GM12878 (cell line): ENCODE results near the gene NKD1. TPM values are rescaled to one million over a fixed set of nuclear protein-coding genes. Genes with fewer than 3 reads are reported as not detected.

Source experiments
- ATAC-seq: fragments of 200-7000 bp; cut with Tn5 transposase; 3 replicates; pipeline ENCODE4 v1.9.1; 2020; ENCODE audit warnings: mild to moderate bottlenecking, moderate library complexity
- BruUV-seq: library from RNA; stranded (reverse); fragments of 400-500 nt; replicated peaks from 2 replicates; lab custom pipeline; 2021; lab: Mats Ljungman, UMichigan
- CTCF ChIA-PET: fragments of 300-600 bp; sonication (Branson Sonifier 250); formaldehyde crosslinking; extraction: SDS; loops from one replicate; lab custom pipeline; 2021; ENCODE audit warnings: inconsistent platforms; lab: Yijun Ruan, JAX
- POLR2A ChIA-PET: fragments of 350-600 bp; formaldehyde crosslinking; extraction: SDS; loops from one replicate; lab custom pipeline; 2021; ENCODE audit warnings: inconsistent platforms; lab: Charles Lee
- RAD21 ChIA-PET: fragments of 300-600 bp; sonication (Branson Sonifier 250); formaldehyde crosslinking; loops from one replicate; lab custom pipeline; 2023; ENCODE audit warnings: antibody characterized with exemption; ENCODE audit not compliant: unreplicated experiment; lab: Charles Lee
- SMC1A ChIA-PET: fragments of 300-600 bp; sonication (Branson Sonifier 250); formaldehyde crosslinking; loops from one replicate; lab custom pipeline; 2023; ENCODE audit not compliant: unreplicated experiment, uncharacterized antibody; lab: Charles Lee
- DNase-seq: peaks from one replicate; pipeline ENCODE4 v3.0.0-alpha.2; 2011; ENCODE audit warnings: low read depth, low spot score
- FAIRE-seq: peaks from 3 replicates; lab custom pipeline; 2011; peaks lifted over from hg19 to GRCh38; lab: Jason Lieb, UNC
- H2AFZ ChIP-seq: 2 replicates; pipeline ENCODE4 v1.6.0; 2011; ENCODE audit warnings: low read depth, low read length, control low read depth; ENCODE audit not compliant: control insufficient read depth
- H3K27ac ChIP-seq: 2 replicates; pipeline ENCODE4 v1.5.1; 2011; ENCODE audit warnings: control low read depth; ENCODE audit not compliant: control insufficient read depth, insufficient read depth
- H3K27me3 ChIP-seq, 2 experiments: replicated peaks in 1 of 2; 2 replicates each; pipeline versions ENCODE4 v1.6.0 to v1.6.1; 2011; ENCODE audit warnings: low read length in 1 of 2; ENCODE audit not compliant: control insufficient read depth in 2 of 2, insufficient read depth in 2 of 2
- H3K36me3 ChIP-seq, 2 experiments: 2 replicates each; pipeline ENCODE4 v1.5.1; 2011; ENCODE audit warnings: low read length in 1 of 2; ENCODE audit not compliant: control insufficient read depth in 2 of 2, insufficient read depth in 2 of 2
- H3K4me1 ChIP-seq: 2 replicates; pipeline ENCODE4 v1.6.1; 2011; ENCODE audit warnings: mild to moderate bottlenecking, low read length, moderate library complexity, mixed read lengths; ENCODE audit not compliant: control insufficient read depth, insufficient read depth
- H3K4me2 ChIP-seq: 2 replicates; pipeline ENCODE4 v1.6.0; 2011; ENCODE audit warnings: control low read depth; ENCODE audit not compliant: control insufficient read depth, insufficient read depth
- H3K4me3 ChIP-seq: fragments of 200-600 bp; sonication (generic); 2 replicates; pipeline ENCODE4 v1.5.1; 2016
- H3K79me2 ChIP-seq: 2 replicates; pipeline ENCODE4 v1.6.0; 2011; ENCODE audit warnings: low read length; ENCODE audit not compliant: control insufficient read depth, insufficient read depth
- H3K9ac ChIP-seq: 2 replicates; pipeline ENCODE4 v1.8.0; 2011; ENCODE audit warnings: low read length, control low read depth, mixed read lengths; ENCODE audit not compliant: control insufficient read depth, insufficient read depth
- H3K9me3 ChIP-seq: replicated peaks from 3 replicates; pipeline ENCODE4 v1.5.1; 2011; ENCODE audit warnings: mild to moderate bottlenecking, low read length; ENCODE audit not compliant: control insufficient read depth, insufficient read depth
- H4K20me1 ChIP-seq: 2 replicates; pipeline ENCODE4 v1.6.0; 2011; ENCODE audit not compliant: control insufficient read depth, insufficient read depth
- ATF2 ChIP-seq: IDR thresholded peaks from 2 replicates; pipeline ENCODE4 v1.6.1; 2012; ENCODE audit warnings: low read length, inconsistent platforms
- IRF4 ChIP-seq: IDR thresholded peaks from 2 replicates; pipeline ENCODE4 v1.6.1; 2011; ENCODE audit warnings: low read depth, low read length
- KAT2A ChIP-seq: conservative IDR thresholded peaks from 2 replicates; pipeline ENCODE4 v1.6.1; 2011; ENCODE audit warnings: low read depth, low read length; ENCODE audit not compliant: control insufficient read depth
- MXI1 ChIP-seq: fragments of 150-350 bp; IDR thresholded peaks from 2 replicates; pipeline ENCODE4 v1.6.1; 2011; ENCODE audit warnings: low read depth, mild to moderate bottlenecking, inconsistent platforms, low read length, improper control_type of control experiment
- NBN ChIP-seq: fragments of 450-650 bp; IDR thresholded peaks from 2 replicates; pipeline ENCODE4 v1.6.1; 2016
- POLR2AphosphoS2 ChIP-seq: IDR thresholded peaks from 2 replicates; pipeline ENCODE4 v1.6.1; 2011; ENCODE audit warnings: low read depth, mild to moderate bottlenecking, low read length, improper control_type of control experiment, moderate library complexity
- RUNX3 ChIP-seq: IDR thresholded peaks from 2 replicates; pipeline ENCODE4 v1.6.1; 2012; ENCODE audit warnings: low read length, inconsistent platforms
- ZBTB40 ChIP-seq: fragments of 450-650 bp; IDR thresholded peaks from 2 replicates; pipeline ENCODE4 v1.6.1; 2016; ENCODE audit warnings: mild to moderate bottlenecking, moderate library complexity, borderline replicate concordance
- WGBS: methylation state at CpG from one replicate; pipeline ENCODE4 v1.1.6; 2016; ENCODE audit warnings: low lambda C conversion rate; ENCODE audit not compliant: insufficient replicate concordance, insufficient coverage; ENCODE audit errors: missing lambda C conversion rate; 5-methylcytosine and 5-hydroxymethylcytosine counted together
- in situ Hi-C: fragments of 300-500 bp; cut with MboI; formaldehyde crosslinking; loops from 9 replicates; pipeline ENCODE4 v1.14.3; 2018; ENCODE audit warnings: mixed read lengths
- intact Hi-C: fragments of 100-400 bp; cut with micrococcal nuclease; formaldehyde crosslinking; loops from one replicate; pipeline ENCODE4 v1.14.2; 2022; ENCODE audit not compliant: unreplicated experiment
- polyA plus RNA-seq, 11 experiments: library from polyadenylated mRNA; depleted of rRNA in 4 of 11; unstranded in 6 of 11; stranded (reverse) in 5 of 11; fragments of >200 nt; fragmentation: Nextera tagmentation in 4 of 11; fragmentation: Illumina TruSeq in 1 of 11; extraction: Ambion mirVana in 4 of 11; extraction: Trizol in 1 of 11; gene quantifications; 1 replicate in 1 of 11; 2 replicates in 10 of 11; pipeline versions ENCODE4 v1.2.1 to v1.2.3, GENCODE V29; 2011 to 2016; ENCODE audit warnings: inconsistent platforms in 2 of 11, missing spikeins in 2 of 11, low read depth in 1 of 11
- total RNA-seq, 4 experiments: library from RNA; depleted of rRNA in 3 of 4; stranded (reverse); fragments of >200 nt in 3 of 4; fragmentation: Illumina TruSeq in 1 of 4; extraction: Trizol in 1 of 4; gene quantifications; 2 replicates each; pipeline versions ENCODE4 v1.2.1 to v1.2.3, GENCODE V29; 2013 to 2021
- TF ChIP-seq, protein P1 (sequence below): IDR thresholded peaks from 2 replicates; pipeline ENCODE4 v1.6.1; 2011; ENCODE audit warnings: borderline replicate concordance, low read depth, mild to moderate bottlenecking, moderate library complexity, mixed read lengths, low read length; ENCODE audit not compliant: insufficient read depth; ENCODE audit errors: extremely low read length
- TF ChIP-seq, protein P2 (sequence below): IDR thresholded peaks from 2 replicates; pipeline ENCODE4 v1.6.1; 2011; ENCODE audit warnings: low read depth, low read length, improper control_type of control experiment, borderline replicate concordance
- TF ChIP-seq, protein P3 (sequence below): fragments of 450-650 bp; conservative IDR thresholded peaks from 2 replicates; pipeline ENCODE4 v1.6.1; 2017; ENCODE audit warnings: mild to moderate bottlenecking, moderate library complexity

NKD1 gene
- total and polyA plus RNA-seq, 10 of the 15 experiments (the other 5 are each of a cell fraction or from before 2014, with no cell fraction given): under 0.01 to 0.49 (median 0.04) TPM; not detected in 2

GRCh38 chr16:50696575-50697420, 148.6 kb downstream of the NKD1 start:
- H3K9ac ChIP-seq: peak overlapping the region; percentile 85
- peak; percentile 82 for DNase-seq
- peak overlapping the region; percentile 72; the same call in 1 of the 2 replicates for H3K4me3 ChIP-seq
- TF ChIP-seq IRF4: no peak
- TF ChIP-seq, protein P1, sequence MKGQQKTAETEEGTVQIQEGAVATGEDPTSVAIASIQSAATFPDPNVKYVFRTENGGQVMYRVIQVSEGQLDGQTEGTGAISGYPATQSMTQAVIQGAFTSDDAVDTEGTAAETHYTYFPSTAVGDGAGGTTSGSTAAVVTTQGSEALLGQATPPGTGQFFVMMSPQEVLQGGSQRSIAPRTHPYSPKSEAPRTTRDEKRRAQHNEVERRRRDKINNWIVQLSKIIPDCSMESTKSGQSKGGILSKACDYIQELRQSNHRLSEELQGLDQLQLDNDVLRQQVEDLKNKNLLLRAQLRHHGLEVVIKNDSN: peak; percentile 87
- TF ChIP-seq MXI1: peak; percentile 75
- TF ChIP-seq RUNX3: peak; percentile 28; the same call in 1 of the 2 replicates
- no peak for TF ChIP-seq ATF2
- no peak for TF ChIP-seq KAT2A
- TF ChIP-seq POLR2AphosphoS2: peak; percentile 55; the same call in 1 of the 2 replicates
- TF ChIP-seq, protein P2, sequence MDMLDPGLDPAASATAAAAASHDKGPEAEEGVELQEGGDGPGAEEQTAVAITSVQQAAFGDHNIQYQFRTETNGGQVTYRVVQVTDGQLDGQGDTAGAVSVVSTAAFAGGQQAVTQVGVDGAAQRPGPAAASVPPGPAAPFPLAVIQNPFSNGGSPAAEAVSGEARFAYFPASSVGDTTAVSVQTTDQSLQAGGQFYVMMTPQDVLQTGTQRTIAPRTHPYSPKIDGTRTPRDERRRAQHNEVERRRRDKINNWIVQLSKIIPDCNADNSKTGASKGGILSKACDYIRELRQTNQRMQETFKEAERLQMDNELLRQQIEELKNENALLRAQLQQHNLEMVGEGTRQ: peak; percentile 88
- TF ChIP-seq, protein P3, sequence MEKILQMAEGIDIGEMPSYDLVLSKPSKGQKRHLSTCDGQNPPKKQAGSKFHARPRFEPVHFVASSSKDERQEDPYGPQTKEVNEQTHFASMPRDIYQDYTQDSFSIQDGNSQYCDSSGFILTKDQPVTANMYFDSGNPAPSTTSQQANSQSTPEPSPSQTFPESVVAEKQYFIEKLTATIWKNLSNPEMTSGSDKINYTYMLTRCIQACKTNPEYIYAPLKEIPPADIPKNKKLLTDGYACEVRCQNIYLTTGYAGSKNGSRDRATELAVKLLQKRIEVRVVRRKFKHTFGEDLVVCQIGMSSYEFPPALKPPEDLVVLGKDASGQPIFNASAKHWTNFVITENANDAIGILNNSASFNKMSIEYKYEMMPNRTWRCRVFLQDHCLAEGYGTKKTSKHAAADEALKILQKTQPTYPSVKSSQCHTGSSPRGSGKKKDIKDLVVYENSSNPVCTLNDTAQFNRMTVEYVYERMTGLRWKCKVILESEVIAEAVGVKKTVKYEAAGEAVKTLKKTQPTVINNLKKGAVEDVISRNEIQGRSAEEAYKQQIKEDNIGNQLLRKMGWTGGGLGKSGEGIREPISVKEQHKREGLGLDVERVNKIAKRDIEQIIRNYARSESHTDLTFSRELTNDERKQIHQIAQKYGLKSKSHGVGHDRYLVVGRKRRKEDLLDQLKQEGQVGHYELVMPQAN: peak; percentile 55; the same call in 1 of the 2 replicates
- peak; percentile 72; the same call in 1 of the 2 replicates for TF ChIP-seq NBN
- peak; percentile 32; the same call in 1 of the 2 replicates for TF ChIP-seq ZBTB40

More at GRCh38 chr16:50696575-50697420, 148.6 kb downstream of the NKD1 start:
- TSS peak; percentile 44 for BruUV-seq
- Histone ChIP-seq H3K9me3 (no peaks in the 10 kb centered on the region), H3K4me2 (peak overlapping the region; percentile 100), H3K27ac (peak overlapping the region; percentile 95), H4K20me1 (no peaks in the 10 kb centered on the region), H3K27me3 (no peaks in the 10 kb centered on the region), H3K79me2 (peaks cover 65% of the 10 kb centered on the region), H3K36me3 (peaks cover 0 to 3% of the 10 kb centered on the region in 2 experiments; a peak in 2 of 4 replicates), H2AFZ (no peak overlapping the region), H3K4me1 (peaks cover 57% of the 10 kb centered on the region)
- POLR2A ChIA-PET: interaction anchor here (0.6 to 8.3 kb wide), 8 partner anchors 12 to 747 kb away, joined by 3 to 116 read pairs (median 18); partner anchors contain the start of genes CYLD and SNX20
- WGBS: 53% methylated on average over 15 of the region's 15 CpGs
- SMC1A ChIA-PET: interaction anchor here (1.3 to 8.3 kb wide), 7 partner anchors 12 to 48 kb away, joined by 5 to 190 read pairs (median 30); partner anchors contain the start of genes CYLD and SNX20
- CTCF ChIA-PET: interaction anchor here (0.7 to 9.4 kb wide), 14 partner anchors 12 to 630 kb away, joined by 3 to 86 read pairs (median 10); partner anchors contain the start of gene CYLD
- in situ Hi-C loops (no loop called here), intact Hi-C loops (loop anchor here (1.0 to 5.0 kb wide), 2 partner anchors 12 to 419 kb away; no protein-coding TSS in a partner anchor)
- RAD21 ChIA-PET: interaction anchor here (0.9 to 9.9 kb wide), 8 partner anchors 12 to 49 kb away, joined by 3 to 121 read pairs (median 36); partner anchors contain the start of genes CYLD and SNX20
- FAIRE-seq (peak; percentile 62), ATAC-seq (peak; percentile 76)
